ENCODE results near the gene IRX4.

DNA sequence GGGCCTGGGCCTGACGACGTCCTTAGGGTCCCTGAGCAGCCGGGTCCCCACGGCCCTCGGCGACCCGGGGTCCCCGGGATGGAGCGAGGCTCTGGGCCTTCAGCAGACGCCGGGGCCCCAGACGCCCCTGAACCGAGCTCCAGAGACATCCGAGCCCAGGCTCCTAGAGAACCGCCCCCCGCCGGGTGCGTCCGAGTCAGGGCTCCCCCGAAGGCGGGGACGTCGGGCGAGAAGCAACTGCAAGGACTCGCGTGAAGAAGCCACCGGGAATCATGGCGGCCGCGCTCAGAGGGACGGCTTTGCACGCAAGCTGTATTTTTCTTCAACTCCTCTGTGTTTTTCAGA lies 25.5 kb downstream of the IRX4 start:
- TF ChIP-seq, protein P1, sequence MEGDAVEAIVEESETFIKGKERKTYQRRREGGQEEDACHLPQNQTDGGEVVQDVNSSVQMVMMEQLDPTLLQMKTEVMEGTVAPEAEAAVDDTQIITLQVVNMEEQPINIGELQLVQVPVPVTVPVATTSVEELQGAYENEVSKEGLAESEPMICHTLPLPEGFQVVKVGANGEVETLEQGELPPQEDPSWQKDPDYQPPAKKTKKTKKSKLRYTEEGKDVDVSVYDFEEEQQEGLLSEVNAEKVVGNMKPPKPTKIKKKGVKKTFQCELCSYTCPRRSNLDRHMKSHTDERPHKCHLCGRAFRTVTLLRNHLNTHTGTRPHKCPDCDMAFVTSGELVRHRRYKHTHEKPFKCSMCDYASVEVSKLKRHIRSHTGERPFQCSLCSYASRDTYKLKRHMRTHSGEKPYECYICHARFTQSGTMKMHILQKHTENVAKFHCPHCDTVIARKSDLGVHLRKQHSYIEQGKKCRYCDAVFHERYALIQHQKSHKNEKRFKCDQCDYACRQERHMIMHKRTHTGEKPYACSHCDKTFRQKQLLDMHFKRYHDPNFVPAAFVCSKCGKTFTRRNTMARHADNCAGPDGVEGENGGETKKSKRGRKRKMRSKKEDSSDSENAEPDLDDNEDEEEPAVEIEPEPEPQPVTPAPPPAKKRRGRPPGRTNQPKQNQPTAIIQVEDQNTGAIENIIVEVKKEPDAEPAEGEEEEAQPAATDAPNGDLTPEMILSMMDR (IDR thresholded peaks at IDR 0.05): no peak
- no peak for TF ChIP-seq POLR2A (IDR thresholded peaks at IDR 0.05)
